Frontal cortex (tissue), 4 donors: ENCODE measurements around the gene TRIM13. TPM values are rescaled to one million over a fixed set of nuclear protein-coding genes. Genes with fewer than 3 reads are reported as not detected.

ENCODE experiments used
- DNase-seq, 2 donors: peaks; one replicate each; pipeline ENCODE4 v3.0.0; 2012; ENCODE audit warnings: low spot score in 2 of 2
- FAIRE-seq: peaks from 2 replicates; lab custom pipeline; 2012; peaks lifted over from hg19 to GRCh38; lab: Jason Lieb, UNC
- total RNA-seq: library from RNA; depleted of rRNA; stranded (reverse); fragments of >200 nt; gene quantifications from one replicate; pipeline ENCODE4 v1.2.3, GENCODE V29; 2014
- donor health status: control.
- donor health status: control.
- donor health status: control.

Gene TRIM13
- total RNA-seq, 1 donor from 2014 or later: 157 TPM

DNA sequence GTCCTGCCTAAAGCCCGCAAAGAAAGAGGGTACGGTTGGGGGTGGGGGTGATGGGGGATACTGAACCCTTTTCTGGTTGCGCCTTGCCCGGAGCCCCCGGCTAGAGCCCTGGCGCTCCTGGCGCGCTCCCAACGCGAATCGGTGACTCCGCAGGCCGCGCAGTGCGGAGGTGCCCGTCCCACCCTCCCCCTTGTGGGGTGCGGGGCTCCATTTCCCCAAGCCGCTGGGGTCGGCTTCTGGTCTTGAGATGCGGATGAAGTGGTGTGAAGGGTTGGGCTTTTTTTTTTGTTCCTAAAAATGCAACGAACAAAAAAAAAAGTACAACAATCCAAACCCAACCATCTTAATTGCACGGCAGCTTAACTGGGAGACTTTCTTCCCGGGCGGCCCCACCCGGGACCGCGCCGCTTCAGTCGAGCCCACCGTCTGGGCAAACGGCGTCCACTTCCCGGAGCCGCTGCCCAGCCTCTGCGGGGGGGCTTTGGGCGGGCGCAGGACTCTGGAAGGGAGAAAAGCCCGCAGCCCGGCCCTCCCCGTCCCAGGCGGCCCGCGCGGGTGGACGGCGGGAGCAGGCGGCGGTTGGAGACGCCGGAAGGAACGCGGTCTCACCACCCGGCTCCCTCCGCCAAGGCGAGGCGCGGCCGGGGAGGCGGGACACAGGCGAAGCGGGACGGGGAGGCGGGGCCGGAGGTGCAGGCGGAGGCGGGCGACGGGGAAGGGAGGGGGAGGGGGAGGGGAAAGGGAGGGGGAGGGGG is 504 bp upstream of the TRIM13 start:
- FAIRE-seq (no peak), DNase-seq (peak; percentile 88 to 89)

DNA sequence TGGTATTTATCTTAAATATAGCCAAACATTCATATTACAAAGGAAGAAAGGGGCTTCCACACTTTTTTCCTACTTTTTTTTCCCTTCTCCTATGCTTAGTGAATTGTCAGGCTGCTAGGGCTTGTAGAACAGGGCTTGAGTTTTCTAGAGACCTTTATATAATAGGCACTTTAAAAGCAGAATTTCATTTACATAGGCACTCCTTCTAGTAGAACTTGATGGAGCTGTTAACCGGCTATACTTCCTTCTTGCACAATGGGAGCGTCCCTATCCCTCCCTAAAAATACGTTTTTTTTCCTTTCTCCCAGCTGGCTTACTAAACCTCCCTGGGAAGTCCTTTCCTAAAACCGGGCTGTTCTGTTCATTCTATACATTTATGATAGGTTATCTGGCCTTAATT is 1.1 kb downstream of the TRIM13 start:
- DNase-seq (no peak), FAIRE-seq (no peak)

DNA sequence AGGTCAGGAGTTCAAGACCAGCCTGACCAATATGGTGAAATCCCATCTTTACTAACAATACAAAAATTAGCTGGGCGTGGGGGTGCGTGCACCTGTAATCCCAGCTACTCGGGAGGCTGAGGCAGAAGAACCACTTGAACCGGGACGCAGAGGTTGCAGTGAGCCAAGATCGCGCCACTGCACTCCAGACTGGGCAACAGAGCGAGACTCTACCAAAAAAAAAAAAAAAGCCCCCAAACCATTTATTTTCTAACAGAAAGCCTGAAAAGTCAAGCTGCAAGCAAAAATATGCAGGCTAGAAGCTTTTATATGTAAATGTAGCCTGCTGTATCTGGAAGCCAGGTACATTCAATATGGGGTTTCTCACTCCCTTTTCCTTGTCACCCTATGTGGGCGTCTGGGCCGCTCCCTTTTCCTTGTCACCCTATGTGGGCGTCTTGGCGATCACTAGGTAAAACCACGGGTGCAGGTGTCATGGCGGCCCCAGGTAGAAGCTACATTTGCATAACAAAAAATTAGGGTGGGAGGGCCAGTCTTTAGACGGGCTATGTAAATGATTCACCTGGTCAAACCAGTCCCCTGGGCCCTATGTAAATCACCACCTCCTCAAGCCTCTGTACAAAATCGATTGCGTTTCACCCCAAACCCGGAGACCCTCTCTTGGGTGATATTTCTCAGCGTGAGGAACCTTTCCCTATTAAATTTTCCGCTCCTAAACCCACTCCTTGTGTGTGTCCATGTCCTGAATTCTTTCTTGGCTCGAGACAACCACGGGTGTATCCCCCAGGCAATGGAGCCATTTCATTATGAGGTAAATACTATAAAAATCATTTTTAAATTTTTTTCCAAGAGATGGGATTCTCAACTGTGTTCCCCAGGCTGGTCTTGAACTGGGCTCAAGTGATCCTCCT is 2.1 kb downstream of the TRIM13 start:
- FAIRE-seq (no peak), DNase-seq (no peak)

DNA sequence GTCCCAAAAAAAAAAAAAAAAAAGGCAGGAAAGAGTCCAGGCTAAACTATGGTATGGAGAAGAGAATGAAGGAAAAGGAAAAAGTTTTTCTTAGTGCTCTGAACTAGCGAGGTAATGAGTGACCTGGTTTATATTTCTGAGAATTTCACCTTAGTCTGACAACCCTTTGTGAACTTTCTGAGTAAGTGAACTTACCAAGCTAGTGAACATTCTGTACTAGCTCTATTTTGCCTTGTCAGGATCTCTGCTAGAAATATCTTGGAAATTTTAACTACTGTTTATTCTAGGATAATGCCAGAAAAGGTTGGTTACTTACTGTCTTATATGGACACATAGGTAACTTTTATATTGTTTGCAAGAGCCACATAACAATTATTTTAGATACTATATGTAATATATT is 4.4 kb downstream of the TRIM13 start:
- DNase-seq (no peak), FAIRE-seq (no peak)

DNA sequence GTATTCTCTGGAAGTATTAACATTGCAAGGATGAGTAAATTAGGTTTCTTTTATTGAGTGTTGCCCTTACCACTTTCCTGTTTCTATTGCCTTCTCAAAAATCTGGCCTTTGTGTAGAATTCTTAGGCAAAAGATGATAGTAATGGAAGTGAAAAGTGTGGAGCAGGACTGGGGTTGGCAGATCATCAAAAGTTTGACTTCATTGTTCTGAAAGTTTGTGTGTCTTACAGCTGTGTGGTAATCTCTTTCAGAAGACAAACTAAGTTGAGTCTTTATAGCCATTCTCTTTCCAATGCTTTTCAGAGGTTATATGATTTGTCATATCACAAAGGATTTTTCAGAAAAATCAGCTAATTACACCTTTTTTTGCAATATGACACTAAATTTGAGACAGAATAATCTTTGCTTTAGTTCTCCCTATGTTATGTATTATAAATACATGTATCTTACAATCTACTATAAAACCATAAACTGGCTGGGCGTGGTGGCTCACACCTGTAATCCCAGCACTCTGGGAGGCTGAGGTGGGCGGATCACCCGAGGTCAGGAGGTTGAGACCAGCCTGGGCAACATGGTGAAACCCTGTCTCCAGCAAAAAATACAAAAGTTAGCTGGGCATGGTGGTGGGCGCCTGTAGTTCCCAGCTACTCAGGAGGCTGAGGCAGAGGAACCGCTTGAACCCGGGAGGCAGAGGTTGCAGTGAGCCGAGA is 9.7 kb downstream of the TRIM13 start:
- FAIRE-seq (no peak), DNase-seq (no peak)

DNA sequence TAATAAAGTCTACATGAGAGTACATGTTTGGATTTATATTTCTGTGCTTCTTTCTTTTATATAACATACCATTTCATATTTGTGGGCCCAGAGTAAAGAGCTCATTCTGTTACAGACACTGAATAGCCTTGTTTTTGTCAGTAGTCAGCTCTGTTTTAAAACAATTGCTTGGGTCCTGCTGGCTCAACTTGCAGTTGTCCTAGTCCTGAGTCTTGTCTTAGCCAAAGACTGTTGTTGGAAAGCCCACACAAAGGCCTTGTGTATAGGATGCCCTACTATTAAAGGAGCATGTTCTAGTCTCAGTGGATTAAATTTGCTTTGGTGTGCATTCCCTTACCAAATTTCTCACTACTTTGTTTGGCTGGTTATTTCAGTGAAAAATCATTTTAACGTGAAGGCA is 14.6 kb downstream of the TRIM13 start:
- DNase-seq: peak in 1 of 2 donors; percentile 8
- no peak for FAIRE-seq

DNA sequence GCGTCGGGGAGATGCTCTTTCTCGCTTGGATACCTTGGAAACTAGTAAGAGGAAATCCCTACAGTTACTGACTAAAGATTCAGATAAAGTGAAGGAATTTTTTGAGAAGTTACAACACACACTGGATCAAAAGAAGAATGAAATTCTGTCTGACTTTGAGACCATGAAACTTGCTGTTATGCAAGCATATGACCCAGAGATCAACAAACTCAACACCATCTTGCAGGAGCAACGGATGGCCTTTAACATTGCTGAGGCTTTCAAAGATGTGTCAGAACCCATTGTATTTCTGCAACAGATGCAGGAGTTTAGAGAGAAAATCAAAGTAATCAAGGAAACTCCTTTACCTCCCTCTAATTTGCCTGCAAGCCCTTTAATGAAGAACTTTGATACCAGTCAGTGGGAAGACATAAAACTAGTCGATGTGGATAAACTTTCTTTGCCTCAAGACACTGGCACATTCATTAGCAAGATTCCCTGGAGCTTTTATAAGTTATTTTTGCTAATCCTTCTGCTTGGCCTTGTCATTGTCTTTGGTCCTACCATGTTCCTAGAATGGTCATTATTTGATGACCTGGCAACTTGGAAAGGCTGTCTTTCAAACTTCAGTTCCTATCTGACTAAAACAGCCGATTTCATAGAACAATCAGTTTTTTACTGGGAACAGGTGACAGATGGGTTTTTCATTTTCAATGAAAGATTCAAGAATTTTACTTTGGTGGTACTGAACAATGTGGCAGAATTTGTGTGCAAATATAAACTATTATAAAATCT is 15.7 kb downstream of the TRIM13 start:
- no peak for DNase-seq
- no peak for FAIRE-seq

DNA sequence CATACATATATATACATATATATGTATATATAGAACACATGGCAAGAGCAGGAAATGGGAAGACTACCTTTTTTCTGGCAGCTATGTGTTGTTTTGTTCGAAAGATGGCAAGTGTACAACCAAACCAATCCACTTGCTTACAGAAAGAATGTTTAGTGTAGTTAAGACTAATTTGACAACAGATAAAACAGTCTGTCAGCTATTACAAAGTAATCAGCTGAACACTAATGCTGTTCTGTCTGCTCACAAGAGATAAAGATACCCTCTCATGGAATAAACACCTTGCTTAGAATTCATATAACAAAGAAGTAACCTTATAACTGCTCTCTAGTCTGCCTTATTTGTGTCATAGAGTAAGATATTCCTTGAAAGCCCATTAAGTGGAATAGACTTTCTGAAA is 17.5 kb downstream of the TRIM13 start:
- no peak for DNase-seq
- no peak for FAIRE-seq

DNA sequence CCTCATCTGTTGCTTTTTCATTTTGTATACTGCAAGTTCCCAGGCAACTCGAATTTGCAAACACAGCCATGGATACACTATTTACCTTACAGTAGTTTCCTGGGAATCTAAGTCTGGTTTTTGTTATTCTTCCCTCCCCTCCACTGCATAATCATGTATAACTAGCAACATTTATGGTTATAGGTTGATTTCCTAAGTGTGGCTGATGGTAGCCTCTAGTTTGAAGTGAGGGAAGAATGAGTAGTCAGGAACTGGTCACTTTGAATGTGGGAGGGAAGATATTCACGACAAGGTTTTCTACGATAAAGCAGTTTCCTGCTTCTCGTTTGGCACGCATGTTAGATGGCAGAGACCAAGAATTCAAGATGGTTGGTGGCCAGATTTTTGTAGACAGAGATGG is 18.4 kb downstream of the TRIM13 start, which contains the start of gene KCNRG:
Gene KCNRG (plus strand): TSS at position 187 of the 400 bp plus-strand sequence. CDS start 50 bp downstream, at position 237.
- FAIRE-seq (no peak), DNase-seq (no peak)

DNA sequence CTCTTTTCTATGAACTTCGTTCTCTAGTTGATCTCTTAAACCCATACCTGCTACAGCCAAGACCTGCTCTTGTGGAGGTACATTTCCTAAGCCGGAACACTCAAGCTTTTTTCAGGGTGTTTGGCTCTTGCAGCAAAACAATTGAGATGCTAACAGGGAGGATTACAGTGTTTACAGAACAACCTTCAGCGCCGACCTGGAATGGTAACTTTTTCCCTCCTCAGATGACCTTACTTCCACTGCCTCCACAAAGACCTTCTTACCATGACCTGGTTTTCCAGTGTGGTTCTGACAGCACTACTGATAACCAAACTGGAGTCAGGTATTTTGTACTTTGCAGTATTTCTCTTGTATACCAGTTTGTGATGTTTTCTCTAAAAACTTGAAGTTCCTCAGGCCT is 18.9 kb downstream of the TRIM13 start:
- no peak for DNase-seq
- no peak for FAIRE-seq

DNA sequence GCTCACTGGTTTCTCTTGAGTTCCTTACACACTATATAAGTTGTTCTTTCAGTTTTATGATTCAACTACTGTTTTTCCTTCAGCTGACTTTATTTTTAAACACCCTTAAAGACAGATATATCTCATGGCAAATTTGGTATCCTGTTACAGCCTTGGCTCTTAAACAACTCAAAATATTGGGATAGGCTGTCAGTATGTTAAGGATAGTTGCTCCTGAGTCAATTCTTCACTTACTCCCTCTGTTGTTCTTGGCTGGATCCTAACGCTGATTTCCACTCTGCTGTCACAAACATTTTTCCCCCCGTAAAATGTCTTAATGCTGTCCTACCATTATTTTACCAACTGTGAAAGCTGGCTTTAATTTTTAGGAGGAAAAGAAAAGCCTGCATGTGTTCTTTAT is 19.6 kb downstream of the TRIM13 start:
- no peak for DNase-seq

GRCh38 chr13:50017819-50018218 is 21.0 kb downstream of the TRIM13 start:
- DNase-seq (no peak), FAIRE-seq (no peak)

More for the DNA sequence above, 19.6 kb downstream of the TRIM13 start:
- no peak for FAIRE-seq

DNA sequence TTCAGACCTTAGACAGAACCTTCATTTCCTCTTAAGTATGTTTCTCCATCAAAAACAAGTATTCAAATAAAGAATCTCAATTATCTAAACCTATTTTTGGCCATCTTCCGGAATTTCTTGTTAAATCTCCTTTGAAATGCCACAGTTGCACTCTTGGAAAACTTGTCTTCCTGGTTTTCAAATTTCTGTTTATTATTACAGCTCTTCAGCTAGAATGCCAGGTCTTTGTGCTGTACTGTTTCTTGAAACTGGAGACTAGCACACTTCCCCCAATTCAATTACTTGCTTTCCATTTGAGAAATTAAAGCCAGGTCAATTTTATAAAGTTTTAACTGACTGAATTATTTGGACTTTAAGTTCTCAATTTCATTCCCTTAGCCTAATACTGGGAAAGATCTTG is 28.6 kb downstream of the TRIM13 start:
- FAIRE-seq: no peak
- DNase-seq: no peak

- FAIRE-seq (no peak), DNase-seq (no peak)
Measured at GRCh38 chr13:50026788-50027473, 30.1 kb downstream of the TRIM13 start.

DNA sequence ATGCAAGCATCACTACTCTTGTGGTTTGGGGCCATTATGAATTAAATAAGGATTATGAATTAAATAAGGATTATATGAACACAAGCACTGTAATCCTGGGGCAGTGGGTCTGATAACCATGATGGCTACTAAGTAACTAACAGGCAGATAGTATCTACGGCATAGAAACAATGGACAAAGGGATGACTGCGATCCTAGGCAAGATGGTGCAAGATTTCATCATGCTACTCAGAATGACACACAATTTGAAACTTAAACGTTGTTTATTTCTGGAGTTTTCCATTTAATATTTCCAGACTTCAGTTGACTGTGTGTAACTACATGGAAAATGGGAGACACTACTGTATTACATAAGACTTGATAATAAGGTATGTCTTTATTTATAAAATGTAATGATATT is 33.5 kb downstream of the TRIM13 start:
- no peak for DNase-seq
- no peak for FAIRE-seq

DNA sequence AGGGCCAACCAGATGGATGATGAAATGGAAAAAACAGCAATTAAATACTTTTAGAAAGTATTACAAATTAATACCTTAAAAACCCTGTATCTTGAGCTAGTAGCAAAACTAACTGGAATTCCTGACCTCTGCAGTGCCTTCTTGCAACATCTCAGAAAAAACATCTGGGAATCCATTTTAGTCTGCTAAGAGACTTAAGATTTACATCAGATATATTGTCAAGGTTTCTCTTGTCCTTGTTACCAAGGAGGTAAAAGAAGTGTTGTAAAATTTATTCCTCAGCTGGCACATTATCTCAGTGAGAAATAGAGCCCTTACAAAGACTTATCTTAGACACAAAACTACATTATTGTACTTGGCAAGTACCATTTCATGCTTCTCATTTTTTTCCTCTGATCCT is 36.9 kb downstream of the TRIM13 start:
- FAIRE-seq (no peak), DNase-seq (no peak)

DNA sequence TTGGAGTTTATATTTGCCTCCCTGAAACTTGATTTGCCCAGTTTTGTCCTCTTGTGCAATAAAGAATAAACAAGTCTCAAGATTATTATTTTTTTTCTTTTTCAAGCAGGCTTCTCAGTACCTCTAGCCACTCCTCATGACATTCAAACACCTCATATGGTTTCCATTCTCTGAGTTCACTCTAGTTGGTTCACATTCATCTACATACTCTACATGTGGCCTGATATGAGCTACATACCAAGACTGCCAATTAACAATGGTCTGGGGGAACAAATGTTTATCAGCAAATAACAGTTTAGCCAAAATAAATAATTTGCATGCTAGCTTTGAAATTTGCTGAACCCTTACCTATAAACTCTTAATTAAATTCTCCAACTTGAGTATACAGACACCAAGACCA is 40.9 kb downstream of the TRIM13 start:
- FAIRE-seq: no peak
- no peak for DNase-seq

GRCh38 chr13:50038266-50038665 is 41.4 kb downstream of the TRIM13 start:
- FAIRE-seq (no peak), DNase-seq (no peak)

- no peak for FAIRE-seq
- DNase-seq: no peak
Measured at GRCh38 chr13:50052478-50052877, 55.6 kb downstream of the TRIM13 start.
